HEK293T (cell line): ENCODE measurements around the gene ZNF836.
A peak's percentile ranks its signal among the peaks of the same experiment; 100 is the strongest.

Experiments used
- CTCF ChIA-PET: fragments of 350-600 bp; formaldehyde crosslinking; extraction: SDS; loops from one replicate; lab custom pipeline; 2021; ENCODE audit warnings: antibody characterized with exemption, inconsistent platforms; lab: Yijun Ruan, JAX
- POLR2A ChIA-PET: fragments of 350-600 bp; formaldehyde crosslinking; extraction: SDS; loops from one replicate; lab custom pipeline; 2020; ENCODE audit warnings: antibody characterized with exemption, inconsistent platforms; lab: Yijun Ruan, JAX
- DNase-seq: peaks from one replicate; pipeline ENCODE4 v3.0.0; 2012; ENCODE audit warnings: mixed read lengths; ENCODE audit errors: extremely low spot score
- ARNT ChIP-seq: fragments of 450-650 bp; IDR thresholded peaks from 2 replicates; pipeline ENCODE4 v1.6.1; 2017; ENCODE audit warnings: mild to moderate bottlenecking
- BHLHE40 ChIP-seq: fragments of 450-650 bp; IDR thresholded peaks from 2 replicates; pipeline ENCODE4 v1.6.1; 2016; ENCODE audit warnings: mild to moderate bottlenecking, moderate library complexity, borderline replicate concordance
- CTBP1 ChIP-seq: fragments of 450-650 bp; IDR thresholded peaks from 2 replicates; pipeline ENCODE4 v1.6.1; 2016; ENCODE audit warnings: borderline replicate concordance
- ELF4 ChIP-seq: fragments of 450-650 bp; IDR thresholded peaks from 2 replicates; pipeline ENCODE4 v1.6.1; 2017; ENCODE audit warnings: antibody characterized with exemption
- FOXA1 ChIP-seq: fragments of 450-650 bp; IDR thresholded peaks from 2 replicates; pipeline ENCODE4 v1.6.1; 2016; ENCODE audit warnings: mild to moderate bottlenecking
- FOXK2 ChIP-seq: fragments of 450-650 bp; IDR thresholded peaks from 2 replicates; pipeline ENCODE4 v1.6.1; 2016; ENCODE audit warnings: mild to moderate bottlenecking
- FOXM1 ChIP-seq: fragments of 450-650 bp; IDR thresholded peaks from 2 replicates; pipeline ENCODE4 v1.6.1; 2017; ENCODE audit warnings: mild to moderate bottlenecking, borderline replicate concordance
- HDGF ChIP-seq: fragments of 450-650 bp; IDR thresholded peaks from 2 replicates; pipeline ENCODE4 v1.6.1; 2017; ENCODE audit warnings: antibody characterized with exemption, borderline replicate concordance
- L3MBTL2 ChIP-seq: fragments of 450-650 bp; conservative IDR thresholded peaks from 2 replicates; pipeline ENCODE4 v1.6.1; 2016; ENCODE audit warnings: mild to moderate bottlenecking
- LEF1 ChIP-seq: fragments of 450-650 bp; IDR thresholded peaks from 2 replicates; pipeline ENCODE4 v1.6.1; 2017; ENCODE audit warnings: mild to moderate bottlenecking, borderline replicate concordance
- NFRKB ChIP-seq: fragments of 450-650 bp; IDR thresholded peaks from 2 replicates; pipeline ENCODE4 v1.6.1; 2016; ENCODE audit warnings: mild to moderate bottlenecking, moderate library complexity
- PKNOX1 ChIP-seq: fragments of 450-650 bp; IDR thresholded peaks from 2 replicates; pipeline ENCODE4 v1.6.1; 2016
- SP1 ChIP-seq: fragments of 450-650 bp; IDR thresholded peaks from 2 replicates; pipeline ENCODE4 v1.6.1; 2017
- SUZ12 ChIP-seq: fragments of 450-650 bp; IDR thresholded peaks from 2 replicates; pipeline ENCODE4 v1.6.1; 2016; ENCODE audit warnings: mild to moderate bottlenecking
- TARDBP ChIP-seq: fragments of 450-650 bp; IDR thresholded peaks from 2 replicates; pipeline ENCODE4 v1.6.1; 2016
- ZNF384 ChIP-seq: fragments of 450-650 bp; IDR thresholded peaks from 2 replicates; pipeline ENCODE4 v1.6.1; 2016

The ZNF836 gene

GRCh38 chr19:52171321-52172169, at the start of gene ZNF836:
Gene ZNF836, minus strand, starts transcription at chr19:52171621. Its CDS starts 3,549 bp downstream, at chr19:52168072.
- CTCF ChIA-PET = no interaction called here

GRCh38 chr19:52221031-52221430, 49.6 kb upstream of the ZNF836 start:
- DNase-seq = no peak
- no peak for TF ChIP-seq FOXK2
- no peak for TF ChIP-seq ZNF384
- no peak for TF ChIP-seq CTBP1
- no peak for TF ChIP-seq ELF4
- no peak for TF ChIP-seq SUZ12
- no peak for TF ChIP-seq ARNT
- TF ChIP-seq BHLHE40 = no peak
- no peak for TF ChIP-seq PKNOX1
- no peak for TF ChIP-seq FOXM1
- no peak for TF ChIP-seq L3MBTL2
- TF ChIP-seq FOXA1 = no peak
- TF ChIP-seq HDGF = no peak
- no peak for TF ChIP-seq NFRKB
- no peak for TF ChIP-seq LEF1
- TF ChIP-seq SP1 = no peak
- no peak for TF ChIP-seq TARDBP
- ChIA-PET CTCF (no interaction called here), POLR2A (no interaction called here)

More at GRCh38 chr19:52171321-52172169, at the start of gene ZNF836:
- TF ChIP-seq SP1 = no peak
- TF ChIP-seq ARNT = no peak
- TF ChIP-seq TARDBP = no peak
- TF ChIP-seq PKNOX1 = no peak
- TF ChIP-seq FOXA1 = no peak
- TF ChIP-seq ELF4 = no peak
- no peak for TF ChIP-seq FOXM1
- no peak for TF ChIP-seq HDGF
- TF ChIP-seq L3MBTL2 = no peak
- TF ChIP-seq NFRKB = no peak
- TF ChIP-seq ZNF384 = no peak
- DNase-seq = peak; percentile 77
- POLR2A ChIA-PET = interaction anchor here (1.8 kb wide), 1 partner anchor 17 kb away, joined by 5 read pairs; no protein-coding TSS in a partner anchor

GRCh38 chr19:52219611-52220010, 48.2 kb upstream of the ZNF836 start:
- TF ChIP-seq PKNOX1 (no peak), CTBP1 (no peak), NFRKB (no peak), HDGF (no peak), ELF4 (no peak), SP1 (no peak), FOXA1 (no peak), FOXM1 (no peak), ZNF384 (no peak)
- POLR2A ChIA-PET = no interaction called here
- CTCF ChIA-PET = no interaction called here
- no peak for DNase-seq

- TF ChIP-seq FOXA1 (no peak), BHLHE40 (no peak), SUZ12 (no peak), HDGF (no peak), ARNT (no peak), SP1 (no peak), FOXK2 (no peak), FOXM1 (no peak), TARDBP (no peak), LEF1 (no peak), NFRKB (no peak), CTBP1 (no peak), ELF4 (no peak), ZNF384 (no peak)
- POLR2A ChIA-PET = no interaction called here
- CTCF ChIA-PET = no interaction called here
- DNase-seq = no peak
Observed at GRCh38 chr19:52217576-52217975, 46.2 kb upstream of the ZNF836 start.

- CTCF ChIA-PET = interaction anchor here (0.6 kb wide), 1 partner anchor 37 kb away, joined by 4 read pairs; no protein-coding TSS in a partner anchor
Observed at GRCh38 chr19:52216401-52216800, 45.0 kb upstream of the ZNF836 start.

More at GRCh38 chr19:52216401-52216800, 45.0 kb upstream of the ZNF836 start:
- no peak for DNase-seq
- POLR2A ChIA-PET = interaction anchor here (1.0 kb wide), 1 partner anchor 13 kb away, joined by 3 read pairs; no protein-coding TSS in a partner anchor
- TF ChIP-seq PKNOX1 = no peak
- TF ChIP-seq TARDBP = no peak
- no peak for TF ChIP-seq L3MBTL2
- no peak for TF ChIP-seq BHLHE40
- no peak for TF ChIP-seq SP1
- no peak for TF ChIP-seq NFRKB
- TF ChIP-seq HDGF = no peak
- no peak for TF ChIP-seq SUZ12
